ENCODE results near the gene METTL21A.

METTL21A gene

DNA sequence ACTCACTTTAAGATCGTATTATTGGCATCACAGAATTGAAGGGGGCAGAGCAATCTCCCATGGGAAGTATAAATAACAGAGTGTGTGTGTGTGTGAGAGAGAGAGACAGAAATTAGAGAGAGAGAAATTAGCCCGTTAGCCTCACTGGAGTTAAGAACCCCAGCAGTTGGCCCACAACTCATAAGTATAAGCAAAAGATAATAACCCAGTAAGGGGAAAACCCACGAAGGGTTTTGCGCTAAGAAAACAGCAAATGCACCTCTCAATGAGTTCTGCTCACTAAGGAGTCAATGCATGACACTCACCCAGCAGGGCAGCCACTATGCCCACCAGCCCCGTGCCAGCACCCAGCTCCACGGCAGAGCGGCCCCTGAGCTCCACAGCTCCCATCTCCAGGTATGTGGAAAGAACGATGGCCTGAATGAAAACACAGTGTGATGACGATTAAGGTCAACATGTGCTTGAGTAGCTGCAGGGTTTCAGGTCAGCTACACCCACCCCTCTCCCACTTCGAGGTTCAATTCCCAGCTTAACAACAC is 3.6 kb downstream of the METTL21A start:
- FAIRE-seq: no peak

DNA sequence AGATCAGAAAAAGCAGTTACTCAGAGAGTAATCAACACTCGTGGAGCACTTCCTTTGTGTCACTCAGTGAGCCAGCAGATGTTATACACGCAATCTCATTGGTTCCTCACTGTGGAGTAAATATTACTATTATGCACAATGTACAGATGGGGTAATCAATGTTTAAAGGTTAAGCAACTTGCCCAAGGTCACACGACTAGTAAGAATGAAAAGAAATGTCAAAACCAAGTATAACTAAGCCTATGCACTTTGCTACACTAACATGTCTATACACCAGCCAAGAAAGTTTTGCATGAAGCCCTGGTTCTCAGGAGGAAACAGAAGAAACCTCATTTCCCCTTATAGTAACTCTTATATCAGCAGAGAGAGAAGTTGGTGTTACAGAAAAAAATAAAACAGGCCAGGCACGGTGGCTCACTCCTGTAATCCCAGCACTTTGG is 5.4 kb downstream of the METTL21A start:
- FAIRE-seq: no peak

DNA sequence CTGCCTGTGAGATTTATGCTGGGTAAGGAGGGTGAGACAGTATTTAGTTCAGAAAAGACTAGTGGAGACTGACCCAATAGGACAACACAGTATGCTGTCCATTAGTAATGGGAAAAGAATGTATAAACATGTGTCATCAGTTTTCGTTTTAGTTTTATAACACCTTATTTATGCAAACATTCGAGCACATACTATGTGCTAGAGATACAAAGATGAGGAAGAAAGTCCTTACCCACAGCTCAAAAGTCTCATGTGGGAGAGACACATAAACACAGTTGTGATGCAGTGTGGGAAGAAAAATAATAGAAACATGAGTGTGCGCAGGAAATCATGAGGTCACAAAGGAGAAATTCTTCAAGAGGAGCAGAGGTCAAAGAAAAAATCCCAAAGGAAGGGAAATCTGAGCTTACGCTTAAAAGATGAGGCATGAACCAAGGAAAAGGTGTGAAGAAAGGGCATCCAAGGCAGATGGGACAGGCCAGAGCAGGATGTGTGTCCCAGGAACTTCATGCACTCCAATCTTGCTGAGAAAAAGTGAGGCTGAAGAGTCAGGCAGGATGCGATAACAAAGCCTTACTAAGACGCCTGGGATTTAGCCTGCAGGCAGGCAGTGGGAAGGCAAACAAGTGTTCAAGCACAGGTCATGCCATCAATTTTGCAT is 8.1 kb downstream of the METTL21A start:
- no peak for FAIRE-seq

DNA sequence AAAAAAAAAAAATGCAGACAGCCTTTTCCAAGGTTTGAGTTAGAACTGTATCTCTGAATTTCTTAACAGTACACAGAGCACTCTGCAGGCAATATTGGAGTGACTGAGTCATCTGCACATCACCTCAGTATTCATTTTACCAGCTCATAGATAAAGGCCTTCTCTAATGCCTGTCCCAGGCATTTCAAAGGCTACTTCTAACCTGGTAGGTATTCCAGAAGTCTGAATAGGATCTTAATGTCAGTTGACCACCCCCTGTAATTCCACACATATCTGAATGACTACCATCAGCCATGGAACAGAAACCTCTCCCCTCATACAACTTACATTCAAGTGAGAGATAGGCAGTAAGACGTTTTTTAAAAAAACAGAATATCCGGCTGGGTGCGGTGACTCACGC is 9.0 kb downstream of the METTL21A start:
- FAIRE-seq: no peak

DNA sequence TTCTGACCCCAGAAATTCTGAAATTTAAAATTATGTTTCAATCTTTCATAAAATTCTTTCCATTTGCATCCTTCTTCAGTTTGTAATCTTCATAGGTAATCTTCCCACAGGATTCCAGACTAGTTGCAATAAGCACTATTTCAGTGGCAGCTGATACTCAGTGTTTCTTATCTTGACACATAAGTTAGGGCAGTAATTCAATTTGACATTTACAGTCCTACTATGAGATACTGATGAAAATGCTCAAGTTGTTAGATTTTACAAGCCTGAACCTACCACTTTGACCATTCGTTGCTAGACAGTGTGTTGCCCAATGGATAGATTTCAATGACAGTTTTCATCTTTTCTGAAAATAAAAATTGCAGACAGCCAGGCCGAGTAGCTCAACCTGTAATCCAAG is 10.4 kb downstream of the METTL21A start:
- no peak for FAIRE-seq

DNA sequence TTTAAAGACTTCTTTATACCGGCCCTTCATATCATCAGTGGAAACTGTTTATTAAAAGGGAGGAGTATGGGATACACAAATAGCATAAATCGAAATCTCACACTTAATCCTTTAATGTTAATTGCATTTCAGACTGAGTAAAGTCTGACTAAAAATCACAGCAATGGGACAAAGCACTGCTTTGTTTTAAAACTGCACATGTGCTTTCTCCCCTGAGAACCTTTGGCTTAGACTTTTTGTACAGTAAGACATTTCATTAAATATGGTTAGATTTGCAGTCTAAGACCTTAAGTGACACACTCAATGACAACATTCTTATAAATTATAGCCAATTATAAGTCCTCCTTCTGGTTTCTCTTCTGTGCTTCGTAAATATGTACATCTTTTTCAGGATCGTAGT is 12.5 kb downstream of the METTL21A start:
- FAIRE-seq: no peak

DNA sequence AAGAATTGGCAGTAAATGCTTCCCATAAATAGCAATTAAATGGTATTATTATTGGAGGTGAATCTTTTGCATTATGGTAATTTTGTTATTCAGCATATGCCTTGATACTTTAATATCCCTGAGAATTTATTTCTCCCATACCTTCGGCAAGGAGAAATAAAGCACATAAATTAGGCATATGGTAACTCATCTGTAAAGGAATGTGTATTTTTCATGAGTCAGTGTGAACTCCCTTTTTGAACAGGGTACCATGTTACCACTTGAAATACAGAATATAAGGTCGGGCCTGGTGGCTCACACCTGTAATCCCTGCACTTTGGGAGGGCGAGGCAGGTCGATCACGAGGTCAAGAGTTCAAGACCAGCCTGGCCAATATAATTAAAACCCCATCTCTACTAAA is 18.4 kb downstream of the METTL21A start:
- no peak for FAIRE-seq

DNA sequence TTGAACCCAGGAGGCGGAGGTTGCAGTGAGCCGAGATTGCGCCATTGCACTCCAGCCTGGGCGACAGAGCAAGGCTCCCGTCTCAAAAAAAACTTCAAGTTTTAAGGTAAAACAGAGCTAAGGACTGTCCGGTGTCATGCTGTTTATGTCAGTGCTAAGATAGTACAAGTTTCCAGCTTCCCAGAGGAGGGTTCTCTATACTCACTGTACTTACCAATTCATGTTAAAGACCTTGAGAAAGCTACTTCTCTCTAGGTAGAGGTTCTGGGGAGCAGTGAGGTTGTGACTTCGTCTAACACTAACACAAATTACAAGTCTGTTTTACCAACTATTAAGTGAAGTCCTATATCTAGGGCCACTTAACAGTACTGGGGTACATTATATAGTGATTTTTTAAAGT is 18.8 kb downstream of the METTL21A start:
- no peak for FAIRE-seq

DNA sequence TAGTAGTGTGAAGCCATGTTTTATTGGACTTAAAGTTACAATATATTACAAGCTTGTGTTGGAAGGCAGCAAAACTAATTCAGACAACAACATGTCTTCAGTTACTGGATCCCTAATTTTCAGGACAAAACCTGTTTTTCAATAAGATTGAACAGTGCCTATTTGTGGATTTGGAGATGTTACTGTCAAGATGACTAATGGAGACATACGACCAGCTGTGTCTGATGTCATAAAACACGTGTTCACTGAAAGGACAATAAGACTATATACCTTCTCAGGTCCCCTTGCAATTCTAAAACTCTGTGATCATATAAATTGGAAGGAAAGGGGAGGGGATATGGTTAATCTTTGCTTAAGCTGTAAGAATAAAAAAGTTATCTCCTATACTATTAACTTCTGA is 21.7 kb downstream of the METTL21A start:
- no peak for FAIRE-seq

DNA sequence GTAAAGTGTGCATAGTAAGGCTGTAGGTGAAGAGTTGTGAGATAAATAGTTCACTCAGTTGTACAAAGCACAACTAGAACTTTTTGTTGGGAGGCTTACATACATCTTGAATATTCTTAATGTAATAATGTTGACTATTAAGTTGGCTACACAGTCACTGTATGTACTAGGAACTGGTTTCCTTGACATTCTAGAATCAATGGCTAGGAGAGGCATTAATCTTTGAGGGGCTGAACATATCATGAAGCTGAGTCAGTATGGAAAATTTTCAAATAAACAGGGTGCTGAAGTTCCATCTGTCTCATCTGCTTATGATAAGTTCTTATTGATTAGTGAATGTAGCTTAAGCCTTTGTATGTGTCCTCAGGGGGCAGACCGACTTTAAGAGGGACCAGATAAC is 23.4 kb downstream of the METTL21A start:
- FAIRE-seq: no peak

DNA sequence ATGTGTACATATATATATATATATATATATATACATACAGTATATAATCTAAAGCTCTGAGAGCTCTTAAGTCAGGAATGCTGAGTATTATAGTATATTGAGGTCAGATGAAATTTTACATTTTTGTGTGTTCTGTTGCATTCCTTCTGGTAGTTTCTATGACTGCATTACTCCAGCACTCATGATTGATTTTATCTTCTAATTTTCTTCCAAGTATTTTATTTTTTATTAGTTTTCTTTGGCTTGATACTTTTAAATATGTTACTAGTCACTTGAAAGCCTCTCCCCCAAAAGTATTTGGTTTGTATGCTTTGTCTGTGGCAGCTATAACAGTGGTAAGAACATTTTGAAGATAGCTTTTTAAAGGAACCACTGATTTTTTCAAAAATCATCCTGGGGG is 25.0 kb downstream of the METTL21A start:
- no peak for FAIRE-seq

DNA sequence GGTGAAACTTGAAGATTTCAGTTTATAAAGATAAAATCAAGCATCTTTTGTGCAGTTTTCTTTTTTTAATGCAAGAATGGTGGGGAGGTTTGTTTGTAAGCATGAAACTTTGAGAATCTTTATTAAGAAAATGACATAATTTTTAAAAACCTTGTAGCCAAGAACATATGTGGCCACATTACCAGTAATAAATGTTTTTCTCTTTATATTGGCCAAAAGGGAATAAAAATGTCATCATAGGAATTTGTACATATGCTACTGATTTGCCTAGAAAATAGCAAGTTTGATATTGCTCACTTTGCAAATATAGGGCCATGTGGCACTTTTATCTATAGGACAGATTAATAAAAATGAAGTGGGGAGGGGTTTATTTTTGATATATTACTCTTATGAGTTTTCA is 25.6 kb downstream of the METTL21A start:
- no peak for FAIRE-seq

DNA sequence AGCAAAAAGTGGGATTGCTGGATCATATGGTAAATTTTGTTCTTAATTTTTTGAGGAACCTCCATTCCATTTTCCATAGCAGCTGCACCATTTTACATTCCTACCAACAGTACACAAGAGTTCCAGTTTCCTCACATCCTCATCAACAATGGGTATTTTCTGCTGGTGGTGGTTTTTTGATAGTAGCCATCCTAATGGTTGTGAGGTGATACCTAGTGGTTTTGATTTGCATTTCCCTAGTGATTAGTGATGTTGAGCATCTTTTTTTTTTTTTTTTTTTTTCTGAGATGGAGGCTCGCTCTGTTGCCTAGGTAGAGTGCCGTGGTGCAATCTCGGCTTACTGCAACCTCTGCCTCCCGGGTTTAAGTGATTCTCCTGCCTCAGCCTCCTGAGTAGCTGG is 30.5 kb downstream of the METTL21A start:
- no peak for FAIRE-seq

DNA sequence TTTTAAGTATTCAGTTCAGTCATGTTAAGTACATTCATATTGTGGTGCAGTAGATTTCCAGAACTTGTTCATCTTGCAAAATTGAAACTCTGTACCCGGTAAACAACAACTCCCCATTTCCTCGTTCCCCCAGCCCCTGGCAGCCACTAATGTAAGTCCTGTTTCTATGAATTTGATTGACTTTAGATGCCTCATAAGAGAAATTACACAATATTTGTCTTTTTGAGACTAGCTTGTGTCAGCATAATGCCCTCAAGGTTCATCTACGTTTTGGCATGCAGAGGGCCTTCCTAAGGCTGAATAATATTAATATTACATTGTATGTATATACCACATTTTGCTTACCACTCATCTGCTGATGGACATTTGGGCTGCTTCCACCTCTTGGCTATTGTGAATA is 30.9 kb downstream of the METTL21A start:
- FAIRE-seq: no peak

DNA sequence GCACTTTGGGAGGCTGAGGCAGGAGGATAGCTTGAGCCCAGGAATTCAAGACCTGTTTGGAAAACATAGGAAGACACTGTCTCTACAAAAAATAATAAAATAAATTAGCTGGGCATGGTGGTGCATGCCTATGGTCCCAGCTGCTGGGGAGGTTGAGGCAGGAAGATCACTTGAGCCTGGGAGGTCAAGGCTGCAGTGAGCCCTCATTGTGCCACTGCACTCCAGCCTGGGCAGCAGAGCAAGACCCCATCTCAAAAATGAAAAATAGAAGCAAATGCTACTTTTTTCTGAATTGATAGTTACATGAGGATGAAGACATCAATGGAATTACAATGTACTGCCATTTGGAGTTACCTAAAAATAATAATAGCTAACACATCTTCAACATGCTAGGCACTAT is 31.9 kb downstream of the METTL21A start:
- no peak for FAIRE-seq

DNA sequence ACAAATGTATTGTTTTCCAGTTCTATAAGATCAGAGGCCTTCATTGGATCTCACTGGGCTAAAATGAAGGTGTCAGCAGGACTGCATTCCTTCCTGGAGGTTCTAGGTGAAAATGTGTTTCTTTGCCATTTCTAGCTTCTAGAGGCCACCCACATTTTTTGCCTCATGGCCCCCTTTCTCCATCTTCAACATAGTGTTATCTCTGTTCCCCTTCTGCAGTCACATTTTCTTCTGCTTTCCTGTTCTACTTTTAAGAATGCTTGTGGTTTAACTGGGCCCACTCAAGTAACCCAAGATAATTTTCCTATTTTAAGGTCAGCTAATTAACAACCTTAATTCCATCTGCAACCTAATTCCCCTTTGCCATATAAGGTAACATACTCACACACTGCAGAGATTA is 36.1 kb downstream of the METTL21A start:
- no peak for FAIRE-seq

DNA sequence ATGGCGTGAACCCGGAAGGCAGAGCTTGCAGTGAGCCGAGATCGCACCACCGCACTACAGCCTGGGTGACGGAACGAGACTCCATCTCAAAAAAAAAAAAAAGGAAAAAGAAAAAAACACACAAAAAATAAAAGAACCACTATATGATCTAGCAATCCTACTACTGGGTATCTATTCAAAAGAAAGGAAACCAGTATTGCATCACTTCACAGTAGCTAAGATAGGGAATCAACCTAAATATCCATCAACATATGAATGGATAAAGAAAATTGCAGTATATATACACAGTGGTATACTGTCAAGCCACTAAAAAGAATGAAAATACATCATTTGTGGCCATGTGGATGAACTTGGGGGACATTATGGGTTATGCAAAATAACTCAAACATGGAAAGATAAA is 37.9 kb downstream of the METTL21A start:
- FAIRE-seq: no peak

DNA sequence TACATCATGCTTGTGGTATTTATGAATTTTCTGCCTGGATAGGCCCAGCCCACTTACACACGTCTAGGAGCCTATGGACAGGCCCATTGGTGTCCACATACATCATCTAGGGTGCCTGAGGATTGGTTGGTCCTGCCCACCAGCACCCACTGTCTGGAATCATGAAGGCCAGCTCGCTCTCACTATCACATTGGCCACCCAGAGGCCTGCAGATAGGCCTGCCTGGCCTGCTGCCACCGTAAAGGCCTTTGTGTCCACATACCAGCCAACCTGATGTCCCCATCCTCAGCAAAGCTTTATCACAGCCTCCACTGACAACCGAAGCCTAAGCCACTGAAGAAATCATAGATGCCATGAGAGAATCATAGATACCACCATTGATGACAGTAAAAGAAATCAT is 40.2 kb downstream of the METTL21A start:
- no peak for FAIRE-seq

DNA sequence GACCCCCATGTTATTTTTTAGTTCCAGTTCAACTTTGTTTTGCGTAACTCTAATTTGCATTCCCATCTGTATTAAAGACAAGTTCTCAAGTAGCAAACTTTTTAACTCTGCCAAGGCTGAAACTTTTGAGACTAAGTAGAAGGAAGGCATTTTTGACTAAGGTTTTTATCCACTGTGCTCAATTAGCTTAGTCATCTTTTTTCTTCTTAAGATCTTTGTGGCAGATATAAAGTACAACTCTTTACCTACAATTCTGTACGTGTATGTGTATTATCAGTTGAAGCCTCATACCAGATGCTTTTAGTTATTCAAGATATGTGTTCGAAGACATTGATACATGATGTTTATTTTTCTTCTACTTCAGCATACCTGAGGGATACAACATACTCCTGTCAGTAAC is 53.8 kb downstream of the METTL21A start:
- FAIRE-seq: no peak

DNA sequence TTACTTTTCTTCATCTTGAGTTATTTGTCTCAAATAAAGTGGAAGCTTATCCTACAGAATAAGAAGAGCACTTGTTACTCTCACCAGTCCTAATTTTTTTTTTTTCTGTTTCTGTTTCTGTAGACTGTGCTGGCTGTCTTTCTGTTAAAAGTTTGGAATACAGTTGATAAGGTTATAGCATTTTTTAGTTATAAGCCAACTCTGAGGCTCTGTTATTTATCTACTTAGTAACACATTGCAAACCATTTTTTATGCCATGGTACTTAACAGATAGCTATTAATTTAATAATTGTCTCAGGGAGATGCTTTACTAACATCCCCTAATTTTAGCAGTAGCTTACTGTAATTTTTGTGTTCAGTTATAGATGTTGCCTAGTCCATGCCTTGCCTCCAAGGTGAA is 57.5 kb downstream of the METTL21A start:
- FAIRE-seq: no peak

DNA sequence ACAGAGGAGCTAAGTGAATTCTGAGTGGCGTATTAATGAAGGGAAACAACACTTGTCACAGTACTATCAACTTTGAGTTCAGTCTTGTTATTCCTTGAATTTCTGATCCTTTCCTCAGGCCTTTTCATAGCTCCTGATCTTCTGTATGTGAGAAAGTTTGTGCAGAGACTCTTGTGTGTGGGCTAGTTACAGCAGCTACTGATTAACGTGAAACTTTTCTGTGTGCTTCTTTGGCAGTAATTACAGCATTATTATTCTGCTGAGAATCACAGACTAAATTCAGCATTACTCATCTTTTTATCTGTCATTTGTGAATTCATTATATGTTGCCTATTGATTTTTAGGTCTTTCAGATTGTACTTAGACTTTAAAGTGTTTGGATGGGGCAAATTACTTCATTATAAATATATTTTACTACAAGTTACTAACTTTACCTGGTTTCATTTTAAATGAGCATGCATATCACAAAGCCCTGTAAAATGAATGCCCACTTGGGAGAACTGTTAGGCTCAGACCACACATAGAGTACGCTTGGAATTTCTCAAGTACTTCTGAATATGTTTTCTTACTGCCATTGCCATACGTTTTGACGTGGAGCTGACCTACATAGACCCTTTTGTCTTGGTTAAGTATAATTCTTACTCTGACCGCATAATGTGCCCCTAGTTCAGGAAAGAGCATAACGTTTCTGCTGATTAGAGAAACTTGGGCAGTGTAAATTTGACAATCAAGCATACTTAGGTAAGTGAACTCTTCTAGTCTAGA is 59.3 kb downstream of the METTL21A start:
- no peak for FAIRE-seq

Data from G401.6 (cell line).